Measurements from ENCODE around the gene IRF2BPL.
"Not testable (repeated sequence)": the region's sequence is repeated elsewhere in the genome, so short reads cannot be mapped to it uniquely, and the experiment has no call there.

Gene IRF2BPL

GRCh38 chr14:77027538-77028383 is 747 bp downstream of the IRF2BPL start:
- DNase-seq (ENCODE audit: insufficient read length, low spot score) (peak; percentile 54), FAIRE-seq (peak; percentile 80)
- peak; percentile 48; the same call in 1 of the 2 replicates for TF ChIP-seq POLR2A (IDR thresholded peaks at IDR 0.05; ENCODE audit: low read depth, low read length)
- TF ChIP-seq SPI1 (IDR thresholded peaks at IDR 0.05; ENCODE audit: low read depth, low read length), result no peak
- TF ChIP-seq TAF1 (IDR thresholded peaks at IDR 0.05; ENCODE audit: low read depth, low read length), result peak; percentile 21; the same call in 1 of the 2 replicates
- TF ChIP-seq PAX5 (IDR thresholded peaks at IDR 0.05; ENCODE audit: insufficient read depth, low read length, severe bottlenecking), result no peak
- 0 out of 2 replicates have a peak, but pooled peaks have one; percentile 6 for TF ChIP-seq POU2F2 (IDR thresholded peaks at IDR 0.05; ENCODE audit: low read depth, low read length)
- TF ChIP-seq POLR2AphosphoS5 (IDR thresholded peaks at IDR 0.05; ENCODE audit: low read depth, low read length), result peak; percentile 63

DNA sequence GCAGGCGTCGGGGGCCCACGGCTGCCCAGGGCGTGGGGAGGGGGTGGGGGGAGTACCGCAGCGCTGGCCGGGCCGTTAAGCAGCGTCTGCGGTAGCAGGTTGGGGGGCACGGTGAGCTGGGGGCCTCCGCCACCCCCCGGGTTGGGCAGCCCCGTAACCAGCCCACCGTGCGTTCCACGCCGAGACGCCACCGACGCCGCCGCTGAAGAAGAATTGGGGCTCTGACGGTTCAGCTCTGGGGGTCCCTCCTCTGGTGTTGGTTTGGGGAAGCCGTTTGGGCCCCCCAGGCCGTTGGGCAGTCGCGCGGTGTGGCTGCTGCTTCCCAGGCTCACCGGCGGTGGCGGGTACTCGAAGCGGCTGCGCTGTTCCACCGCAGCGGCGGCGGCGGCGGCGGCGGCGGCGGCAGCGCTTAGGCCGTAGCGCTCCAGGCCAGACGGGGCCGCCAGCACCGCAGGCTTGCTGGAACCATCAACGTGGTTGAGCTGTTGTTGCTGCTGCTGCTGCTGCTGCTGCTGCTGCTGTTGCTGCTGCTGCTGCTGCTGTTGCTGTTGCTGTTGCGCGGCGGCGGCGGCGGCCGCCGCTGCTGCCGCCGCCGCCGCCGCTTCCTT is 1.5 kb downstream of the IRF2BPL start:
- no peak for TF ChIP-seq POLR2A (IDR thresholded peaks at IDR 0.05; ENCODE audit: low read depth, low read length)
- TF ChIP-seq POU2F2 (IDR thresholded peaks at IDR 0.05; ENCODE audit: low read depth, low read length), result no peak
- TF ChIP-seq PAX5 (IDR thresholded peaks at IDR 0.05; ENCODE audit: insufficient read depth, low read length, severe bottlenecking), result no peak
- no peak for TF ChIP-seq POLR2AphosphoS5 (IDR thresholded peaks at IDR 0.05; ENCODE audit: low read depth, low read length)
- no peak for TF ChIP-seq TAF1 (IDR thresholded peaks at IDR 0.05; ENCODE audit: low read depth, low read length)
- no peak for TF ChIP-seq SPI1 (IDR thresholded peaks at IDR 0.05; ENCODE audit: low read depth, low read length)
- no peak for FAIRE-seq
- peak; percentile 62 for DNase-seq (ENCODE audit: insufficient read length, low spot score)

DNA sequence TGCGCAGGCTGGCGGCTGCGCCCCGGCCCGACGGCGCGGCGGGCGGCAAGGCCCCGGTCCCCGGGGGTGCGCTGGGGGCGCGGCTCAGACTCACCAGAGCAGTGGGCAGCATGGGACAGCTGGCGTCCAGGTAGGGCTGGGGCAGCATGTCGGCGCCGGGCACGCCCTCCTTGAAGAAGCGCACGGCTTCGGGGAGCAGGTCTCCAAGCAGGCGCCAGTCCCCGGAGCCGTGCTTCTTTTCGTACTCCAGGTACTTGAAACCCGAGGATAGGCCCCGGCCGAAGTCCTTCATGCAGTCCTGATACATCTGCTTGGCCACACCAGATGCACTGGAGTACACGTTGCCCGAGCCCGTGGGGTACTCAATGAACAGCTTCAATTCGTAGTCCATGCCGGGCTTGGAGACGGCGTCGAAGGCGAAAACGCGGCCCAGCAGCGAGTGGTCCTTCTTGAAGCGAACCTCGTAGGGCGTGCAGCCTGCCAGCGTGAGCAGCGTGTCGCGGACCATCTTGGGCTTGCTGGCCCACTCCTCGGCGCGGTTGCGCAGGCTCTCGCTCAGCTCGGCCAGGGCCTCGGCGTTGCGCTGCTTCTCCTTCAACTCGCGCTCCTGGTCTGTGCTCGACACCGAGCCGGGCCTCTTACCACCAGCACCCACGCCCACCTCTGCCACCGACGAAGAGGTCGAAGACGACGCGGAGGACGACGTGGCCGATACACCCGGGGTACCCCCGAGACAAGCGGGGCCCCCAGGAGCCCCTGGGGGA is 2.2 kb downstream of the IRF2BPL start:
- TF ChIP-seq PAX5 (IDR thresholded peaks at IDR 0.05; ENCODE audit: insufficient read depth, low read length, severe bottlenecking) (no peak), SPI1 (IDR thresholded peaks at IDR 0.05; ENCODE audit: low read depth, low read length) (no peak), POU2F2 (IDR thresholded peaks at IDR 0.05; ENCODE audit: low read depth, low read length) (no peak), POLR2A (IDR thresholded peaks at IDR 0.05; ENCODE audit: low read depth, low read length) (no peak), POLR2AphosphoS5 (IDR thresholded peaks at IDR 0.05; ENCODE audit: low read depth, low read length) (no peak), TAF1 (IDR thresholded peaks at IDR 0.05; ENCODE audit: low read depth, low read length) (no peak)
- FAIRE-seq, result no peak
- DNase-seq (ENCODE audit: insufficient read length, low spot score), result no peak

GRCh38 chr14:77025744-77026165 is 2.8 kb downstream of the IRF2BPL start:
- TF ChIP-seq POLR2AphosphoS5 (IDR thresholded peaks at IDR 0.05; ENCODE audit: low read depth, low read length) (0 out of 2 replicates have a peak, but pooled peaks have one; percentile 6), SPI1 (IDR thresholded peaks at IDR 0.05; ENCODE audit: low read depth, low read length) (no peak)
- FAIRE-seq (no peak), DNase-seq (ENCODE audit: insufficient read length, low spot score) (no peak)

DNA sequence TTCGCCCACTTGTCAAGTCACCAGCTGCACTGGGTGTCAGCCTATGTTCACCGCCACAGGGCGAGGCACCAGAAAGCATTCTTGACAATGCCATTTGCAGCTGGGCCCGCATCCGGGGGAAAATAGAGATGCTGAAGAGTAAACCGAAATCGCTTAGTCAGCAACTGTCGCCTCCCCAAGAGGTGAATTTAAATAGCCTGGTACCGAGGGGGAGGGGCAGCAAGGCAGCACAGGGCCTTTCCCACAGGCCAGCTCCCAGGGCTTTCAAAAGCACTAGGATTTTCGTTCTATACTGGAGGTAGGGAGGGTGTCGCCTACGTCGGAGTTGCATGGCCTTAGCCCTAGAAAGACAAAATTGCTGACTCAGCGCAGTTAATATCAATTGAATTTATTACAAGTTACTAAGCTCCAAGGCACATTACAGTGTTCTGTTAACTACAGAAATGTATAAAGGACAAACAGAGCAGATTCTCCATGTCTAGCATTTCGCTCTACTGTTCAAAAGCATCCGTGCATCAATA is 4.3 kb downstream of the IRF2BPL start:
- DNase-seq (ENCODE audit: insufficient read length, low spot score), result no peak
- no peak for FAIRE-seq
- no peak for TF ChIP-seq POLR2AphosphoS5 (IDR thresholded peaks at IDR 0.05; ENCODE audit: low read depth, low read length)
- TF ChIP-seq SPI1 (IDR thresholded peaks at IDR 0.05; ENCODE audit: low read depth, low read length), result no peak
- no peak for TF ChIP-seq PAX5 (IDR thresholded peaks at IDR 0.05; ENCODE audit: insufficient read depth, low read length, severe bottlenecking)
- TF ChIP-seq POLR2A (IDR thresholded peaks at IDR 0.05; ENCODE audit: low read depth, low read length), result no peak
- TF ChIP-seq TAF1 (IDR thresholded peaks at IDR 0.05; ENCODE audit: low read depth, low read length), result no peak

GRCh38 chr14:77023001-77023996 is 5.2 kb downstream of the IRF2BPL start:
- FAIRE-seq (no peak), DNase-seq (ENCODE audit: insufficient read length, low spot score) (no peak)
- TF ChIP-seq PAX5 (IDR thresholded peaks at IDR 0.05; ENCODE audit: insufficient read depth, low read length, severe bottlenecking) (no peak), POLR2A (IDR thresholded peaks at IDR 0.05; ENCODE audit: low read depth, low read length) (no peak)

DNA sequence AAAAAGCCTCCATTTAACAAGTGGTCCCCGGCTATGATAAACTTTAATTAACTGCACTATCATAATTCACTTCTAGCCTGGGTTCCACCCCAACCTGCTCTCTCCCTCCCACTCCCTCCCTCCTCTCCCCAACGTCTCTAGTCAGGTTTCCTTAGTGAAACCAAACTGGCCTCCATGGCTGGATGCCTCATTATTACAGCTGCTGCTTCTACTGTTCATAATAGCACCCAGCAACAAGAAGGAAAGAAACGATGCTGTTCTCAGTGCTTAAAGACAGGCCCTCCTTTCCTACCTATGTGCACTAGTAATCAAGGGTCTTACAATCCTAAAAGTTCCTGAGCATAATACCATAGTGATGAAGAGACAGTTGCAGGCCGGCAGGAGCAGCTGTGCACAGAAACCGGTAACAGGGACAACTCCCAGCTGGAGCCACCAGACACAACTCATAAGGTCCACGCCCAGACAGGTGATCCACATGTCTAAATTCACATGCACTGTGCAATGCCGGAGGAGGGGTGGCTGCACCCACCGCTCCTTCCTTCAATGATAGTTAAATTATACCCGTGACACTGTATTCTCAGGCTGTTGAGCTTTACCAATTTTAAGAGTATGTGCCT is 6.2 kb downstream of the IRF2BPL start:
- TF ChIP-seq POLR2A (IDR thresholded peaks at IDR 0.05; ENCODE audit: low read depth, low read length), result no peak; the same call in 1 of the 2 replicates
- no peak for TF ChIP-seq PAX5 (IDR thresholded peaks at IDR 0.05; ENCODE audit: insufficient read depth, low read length, severe bottlenecking)
- TF ChIP-seq POLR2AphosphoS5 (IDR thresholded peaks at IDR 0.05; ENCODE audit: low read depth, low read length), result no peak
- no peak for TF ChIP-seq SPI1 (IDR thresholded peaks at IDR 0.05; ENCODE audit: low read depth, low read length)
- no peak for TF ChIP-seq POU2F2 (IDR thresholded peaks at IDR 0.05; ENCODE audit: low read depth, low read length)
- TF ChIP-seq TAF1 (IDR thresholded peaks at IDR 0.05; ENCODE audit: low read depth, low read length), result no peak
- FAIRE-seq, result peak; percentile 59

GRCh38 chr14:77021424-77021823 is 7.1 kb downstream of the IRF2BPL start:
- not testable (repeated sequence) for DNase-seq (ENCODE audit: insufficient read length, low spot score); FAIRE-seq

More for the DNA sequence above, 6.2 kb downstream of the IRF2BPL start:
- no peak for DNase-seq (ENCODE audit: insufficient read length, low spot score)
